ENCODE results near the gene MYL7.

Gene MYL7

DNA sequence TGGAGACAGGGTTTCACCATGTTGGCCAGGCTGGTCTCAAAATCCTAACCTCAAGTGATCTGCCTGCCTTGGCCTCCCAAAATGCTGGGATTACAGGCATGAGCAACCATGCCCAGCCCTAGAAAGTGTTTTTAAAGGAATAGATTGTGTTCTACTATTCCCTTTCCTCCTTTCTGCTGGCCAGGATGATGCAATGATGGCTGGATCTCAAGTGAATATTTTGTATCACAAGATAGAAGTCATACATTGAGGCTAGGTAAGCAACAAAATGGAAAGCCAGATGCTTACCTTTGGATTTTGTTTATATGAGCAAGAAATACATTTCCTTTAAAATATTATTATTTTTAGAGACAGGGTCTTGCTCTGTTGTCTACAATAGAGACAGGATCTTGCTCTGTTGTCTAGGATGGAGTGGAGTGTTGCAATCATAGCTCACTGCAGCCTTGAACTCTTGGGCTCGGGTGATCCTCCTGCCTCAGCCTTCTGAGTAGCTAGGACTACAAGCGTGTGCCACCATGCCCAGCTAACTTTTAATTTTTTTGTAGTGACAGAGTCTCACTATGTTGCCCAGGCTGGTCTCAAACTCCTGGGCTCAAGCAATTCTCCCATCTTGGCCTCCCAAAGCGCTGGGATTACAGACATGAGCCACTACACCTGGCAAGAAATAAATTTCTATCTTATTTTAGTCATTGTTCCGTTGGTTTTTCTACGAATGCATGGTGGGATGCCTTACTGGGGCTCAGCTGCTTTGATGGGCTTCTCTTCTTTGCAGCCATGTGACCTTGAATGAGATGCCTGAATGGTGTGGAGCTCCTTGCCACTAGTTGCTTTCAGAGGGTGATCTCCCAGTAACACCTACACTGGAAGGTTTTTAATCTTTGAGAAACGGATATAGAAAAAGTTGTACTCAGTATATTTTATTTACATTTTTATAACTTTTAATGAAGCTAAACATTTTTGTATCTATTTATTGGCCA, 42.8 kb downstream of the MYL7 start:
- no peak for DNase-seq

DNA sequence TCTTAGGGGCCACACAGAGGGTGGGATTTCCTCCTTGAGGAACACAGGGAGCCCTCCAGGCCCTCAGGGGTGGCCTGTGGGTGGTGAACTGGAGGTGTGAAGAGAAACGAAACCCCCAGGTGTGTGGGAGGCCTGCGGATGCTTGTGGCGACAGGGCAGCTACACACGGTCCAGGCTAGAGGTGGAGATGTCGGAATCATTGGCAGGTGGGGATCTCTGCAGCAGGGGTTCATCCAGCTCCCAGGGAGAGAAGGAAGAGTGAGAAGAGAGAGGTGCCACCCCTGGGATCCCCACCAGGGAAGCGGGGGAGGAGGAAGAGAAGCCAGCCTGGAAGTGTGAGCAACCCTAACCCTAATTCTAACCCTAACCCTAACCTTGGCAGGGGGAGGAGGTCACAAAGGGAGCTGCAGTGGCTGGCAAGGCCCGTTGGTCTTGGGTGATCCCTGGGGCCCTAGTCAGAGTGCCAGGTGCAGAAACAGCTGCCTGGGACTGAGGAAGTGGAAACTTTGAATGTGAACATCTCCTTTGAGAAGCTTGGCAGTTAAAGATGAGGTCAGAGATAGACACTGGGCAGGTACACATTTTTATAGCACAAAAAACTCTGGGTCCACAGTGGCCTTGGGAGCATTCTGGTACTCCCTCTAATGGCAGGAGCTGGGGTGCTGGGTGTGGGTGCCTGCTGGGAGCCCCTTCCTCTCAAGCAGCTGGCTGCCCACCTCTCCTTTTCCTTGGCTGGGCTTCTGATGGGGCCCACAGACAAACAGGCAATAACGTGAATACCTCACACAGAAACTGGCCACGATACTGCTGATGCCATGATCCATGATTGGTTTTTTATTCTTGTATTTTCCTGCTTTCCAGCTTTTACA, 43.8 kb downstream of the MYL7 start:
- no peak for DNase-seq

DNA sequence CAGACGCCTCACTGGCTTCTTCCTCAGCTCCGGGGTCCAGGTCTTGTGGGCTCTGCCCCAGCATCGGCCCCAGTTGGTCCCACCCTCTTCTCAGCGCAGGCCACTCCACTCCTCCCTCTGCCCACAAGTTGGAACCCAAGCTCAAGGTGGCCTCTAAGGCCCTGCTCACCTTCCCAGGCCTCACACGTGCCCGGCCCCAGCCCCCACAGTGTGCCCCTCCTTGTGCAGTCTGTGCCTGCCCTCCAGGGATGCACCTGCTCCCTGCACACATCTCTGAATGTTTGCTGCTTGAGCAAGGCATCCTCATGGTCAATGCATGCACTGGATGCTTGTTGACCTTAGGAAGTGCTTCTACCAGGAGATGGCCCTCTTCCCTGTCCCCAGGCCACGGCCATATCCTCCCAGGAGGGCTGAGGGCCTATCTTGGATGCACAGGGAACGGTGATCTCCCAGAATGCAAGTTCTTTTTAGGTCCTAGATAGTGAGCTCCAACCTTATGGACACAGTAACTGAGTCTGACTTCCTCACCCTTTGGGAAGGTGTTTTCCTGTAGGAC, 44.7 kb downstream of the MYL7 start:
- no peak for DNase-seq

DNA sequence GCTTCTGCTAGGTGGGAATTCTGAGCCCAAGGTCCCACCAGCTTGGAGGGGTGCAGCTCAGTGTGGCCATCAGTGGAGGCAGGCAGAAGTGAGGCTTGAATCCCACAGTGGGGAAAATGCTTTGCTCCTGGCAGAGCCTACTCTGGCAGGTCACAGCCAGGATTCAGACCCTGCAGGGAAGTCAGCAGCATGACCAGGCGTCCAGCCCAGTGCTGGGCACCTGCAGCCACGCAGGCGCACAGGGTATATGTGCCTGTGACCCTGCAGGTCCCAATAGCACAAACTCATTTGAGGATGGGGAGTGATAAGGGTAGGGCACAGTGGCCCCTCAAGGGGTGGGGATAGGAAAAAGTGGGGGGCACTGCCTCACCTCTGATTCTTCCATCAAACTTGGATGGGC, 45.4 kb downstream of the MYL7 start:
- no peak for DNase-seq

DNA sequence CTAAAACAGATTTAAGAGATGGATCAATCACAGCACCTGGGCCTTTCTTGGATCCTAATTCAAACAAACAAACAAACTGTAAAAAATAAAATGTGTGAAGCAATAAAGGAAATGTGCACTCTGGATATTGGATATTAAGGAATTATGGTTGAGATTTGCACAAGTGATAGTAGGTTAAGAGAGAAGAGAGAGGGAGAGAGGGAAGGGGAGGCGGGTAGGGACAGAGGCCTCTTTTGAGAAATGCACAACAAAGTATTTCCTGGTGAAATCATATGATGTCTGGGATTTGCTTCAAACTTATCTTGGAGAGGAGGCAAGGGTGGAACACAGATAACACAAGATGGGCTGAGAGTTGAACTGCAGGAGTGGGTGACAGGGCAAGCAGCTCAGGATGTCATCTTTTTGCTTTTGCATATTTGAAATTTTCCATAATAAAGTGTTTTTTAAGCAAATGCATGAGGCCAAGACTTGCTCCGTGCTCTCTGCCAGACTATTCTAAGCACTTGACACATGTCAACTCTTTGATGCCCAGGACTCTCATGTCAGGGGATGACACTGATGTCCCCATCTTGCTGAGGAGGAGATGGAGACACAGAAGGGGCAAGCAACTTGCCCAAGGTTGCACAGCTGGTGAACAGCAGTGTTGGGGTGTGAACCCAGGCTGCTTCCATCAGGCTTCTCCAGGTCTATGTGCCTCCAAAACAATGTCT, 46.1 kb downstream of the MYL7 start:
- no peak for DNase-seq

DNA sequence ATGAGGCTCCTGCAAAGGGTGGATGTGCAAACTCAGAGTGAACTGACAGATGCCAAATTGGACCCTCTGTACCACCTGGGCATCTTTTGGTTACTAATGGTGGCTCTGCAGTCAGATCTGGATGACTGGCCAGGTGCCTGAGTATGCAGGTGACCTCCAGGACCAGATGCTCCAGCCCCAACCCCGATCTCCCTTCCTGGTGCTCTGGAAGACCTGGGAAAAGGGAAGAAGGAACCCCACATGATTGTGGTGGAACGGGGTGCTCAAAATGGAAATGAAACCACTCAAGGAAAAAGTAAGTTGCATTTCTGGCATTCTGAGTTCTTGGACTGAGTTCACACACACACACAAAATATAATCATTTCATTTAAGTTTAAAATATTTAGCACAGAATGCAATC, 46.8 kb downstream of the MYL7 start:
- no peak for DNase-seq

DNA sequence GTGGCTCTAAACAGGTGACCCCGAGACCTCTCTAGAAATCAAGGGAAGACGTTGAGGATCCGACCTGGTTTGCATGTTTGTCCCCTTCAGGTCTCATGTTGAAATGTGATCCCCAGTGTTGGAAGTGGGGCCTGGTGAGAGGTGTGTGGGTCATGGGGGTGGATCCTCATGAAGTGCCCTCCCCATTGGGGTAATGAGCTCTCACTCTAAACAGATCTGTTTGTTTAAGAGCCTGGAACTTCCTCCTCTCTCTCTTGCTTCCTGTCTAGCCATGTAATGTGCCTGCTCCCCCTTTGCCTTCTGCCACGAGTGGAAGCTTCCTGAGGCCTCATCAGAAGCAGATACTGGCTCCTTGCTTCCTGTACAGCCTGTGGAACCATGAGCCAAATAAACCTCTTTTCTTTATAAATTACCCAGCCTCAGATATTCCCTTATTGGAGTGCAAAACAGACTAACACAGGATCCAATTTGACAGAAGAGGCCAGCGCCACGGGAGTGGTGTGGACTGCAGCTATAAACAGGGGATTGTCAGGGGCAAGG, 48.0 kb downstream of the MYL7 start:
- DNase-seq = no peak
